ENCODE results near the gene CEP78. TPM values are rescaled to one million over a fixed set of nuclear protein-coding genes. Genes with fewer than 3 reads are reported as not detected.

Gene CEP78
- total and polyA plus RNA-seq, 7 donors, result 2.4 to 14.0 (median 9.0) TPM

DNA sequence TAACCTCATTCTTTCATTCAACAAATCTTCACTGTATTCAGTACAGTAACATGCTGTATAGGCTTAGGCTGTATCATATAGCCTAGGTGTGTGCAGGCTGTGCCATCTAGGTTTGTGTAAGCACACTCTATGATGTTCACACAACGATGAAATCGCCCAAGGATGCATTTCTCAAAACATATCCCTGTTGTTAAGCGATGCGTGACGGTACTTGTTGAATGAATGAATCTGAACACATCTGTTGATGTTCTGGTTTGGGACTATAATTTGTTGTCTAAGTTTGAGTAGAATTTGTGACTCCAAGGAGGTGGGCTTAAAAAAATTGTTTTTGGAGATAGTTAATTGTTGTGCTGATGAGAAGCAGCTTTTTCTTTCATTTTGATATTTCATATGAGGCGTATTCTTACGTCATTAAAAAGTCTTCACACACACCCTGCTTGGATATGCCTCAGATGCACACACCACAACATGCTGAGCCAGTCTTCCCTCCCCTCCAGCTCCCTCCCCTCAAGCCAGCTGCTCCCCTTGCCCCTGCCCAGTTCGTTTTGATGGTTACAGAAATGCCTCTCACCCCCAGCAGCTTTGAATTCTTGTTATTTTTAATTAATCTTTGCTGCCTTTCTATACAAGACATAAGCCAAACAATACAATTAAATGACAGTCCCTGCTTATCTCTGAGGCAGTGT is 55.5 kb downstream of the CEP78 start:
- Histone ChIP-seq H3K27ac (no peak overlapping the region), H3K9me3 (no peaks in the 10 kb centered on the region), H3K4me1 (peaks cover 0 to 10% (median 7%) of the 10 kb centered on the region in 4 donors), H3K27me3 (no peaks in the 10 kb centered on the region), H3K36me3 (no peaks in the 10 kb centered on the region), H3K4me3 (no peak overlapping the region)
- WGBS, 2 donors, result 84 to 85% methylated on average over 8 of the region's 8 CpGs
- TF ChIP-seq, protein P1, sequence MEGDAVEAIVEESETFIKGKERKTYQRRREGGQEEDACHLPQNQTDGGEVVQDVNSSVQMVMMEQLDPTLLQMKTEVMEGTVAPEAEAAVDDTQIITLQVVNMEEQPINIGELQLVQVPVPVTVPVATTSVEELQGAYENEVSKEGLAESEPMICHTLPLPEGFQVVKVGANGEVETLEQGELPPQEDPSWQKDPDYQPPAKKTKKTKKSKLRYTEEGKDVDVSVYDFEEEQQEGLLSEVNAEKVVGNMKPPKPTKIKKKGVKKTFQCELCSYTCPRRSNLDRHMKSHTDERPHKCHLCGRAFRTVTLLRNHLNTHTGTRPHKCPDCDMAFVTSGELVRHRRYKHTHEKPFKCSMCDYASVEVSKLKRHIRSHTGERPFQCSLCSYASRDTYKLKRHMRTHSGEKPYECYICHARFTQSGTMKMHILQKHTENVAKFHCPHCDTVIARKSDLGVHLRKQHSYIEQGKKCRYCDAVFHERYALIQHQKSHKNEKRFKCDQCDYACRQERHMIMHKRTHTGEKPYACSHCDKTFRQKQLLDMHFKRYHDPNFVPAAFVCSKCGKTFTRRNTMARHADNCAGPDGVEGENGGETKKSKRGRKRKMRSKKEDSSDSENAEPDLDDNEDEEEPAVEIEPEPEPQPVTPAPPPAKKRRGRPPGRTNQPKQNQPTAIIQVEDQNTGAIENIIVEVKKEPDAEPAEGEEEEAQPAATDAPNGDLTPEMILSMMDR (IDR thresholded peaks at IDR 0.05), result no peak
- TF ChIP-seq POLR2AphosphoS5 (IDR thresholded peaks at IDR 0.05), result no peak
- no peak for TF ChIP-seq POLR2A (IDR thresholded peaks at IDR 0.05)
- no peak for TF ChIP-seq EP300 (IDR thresholded peaks at IDR 0.05)
- DNase-seq, result no peak
- intact Hi-C loops (cut with DNase I), result loop anchor here (10.0 kb wide), 1 partner anchor 1897 kb away; the partner anchor contains the start of gene RFK

DNA sequence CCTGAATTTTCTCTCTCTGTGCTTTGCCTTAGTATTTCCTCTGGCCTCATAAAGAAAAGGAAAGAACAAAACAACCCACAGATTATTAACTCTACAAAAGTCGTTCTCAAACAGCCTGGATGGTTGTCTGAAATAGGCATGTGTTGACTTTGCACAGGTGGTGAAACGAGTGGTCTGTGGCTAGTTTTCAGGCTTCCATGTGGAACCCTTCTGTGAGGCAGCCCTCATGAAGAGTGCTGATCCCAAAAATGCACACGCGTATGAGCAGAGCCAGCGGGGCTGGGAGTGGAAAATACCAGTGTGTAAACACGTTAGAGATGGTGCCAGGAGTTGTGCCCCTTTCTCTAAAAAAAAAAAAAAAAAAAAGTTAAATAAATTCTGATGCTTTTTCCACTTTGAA is 56.2 kb downstream of the CEP78 start:
- Histone ChIP-seq H3K9me3 (no peaks in the 10 kb centered on the region), H3K36me3 (no peaks in the 10 kb centered on the region), H3K4me3 (no peak overlapping the region), H3K27me3 (no peaks in the 10 kb centered on the region), H3K27ac (no peak overlapping the region), H3K4me1 (peaks cover 0 to 15% (median 10%) of the 10 kb centered on the region in 4 donors)
- no peak for TF ChIP-seq POLR2AphosphoS5 (IDR thresholded peaks at IDR 0.05)
- TF ChIP-seq EP300 (IDR thresholded peaks at IDR 0.05), result no peak
- TF ChIP-seq, protein P1 (IDR thresholded peaks at IDR 0.05), result no peak
- no peak for TF ChIP-seq POLR2A (IDR thresholded peaks at IDR 0.05)
- DNase-seq, result no peak
- 23 to 44% methylated on average over 6 of the region's 6 CpGs for WGBS, 2 donors
- intact Hi-C loops (cut with DNase I), result loop anchor here (10.0 kb wide), 1 partner anchor 1897 kb away; the partner anchor contains the start of gene RFK

DNA sequence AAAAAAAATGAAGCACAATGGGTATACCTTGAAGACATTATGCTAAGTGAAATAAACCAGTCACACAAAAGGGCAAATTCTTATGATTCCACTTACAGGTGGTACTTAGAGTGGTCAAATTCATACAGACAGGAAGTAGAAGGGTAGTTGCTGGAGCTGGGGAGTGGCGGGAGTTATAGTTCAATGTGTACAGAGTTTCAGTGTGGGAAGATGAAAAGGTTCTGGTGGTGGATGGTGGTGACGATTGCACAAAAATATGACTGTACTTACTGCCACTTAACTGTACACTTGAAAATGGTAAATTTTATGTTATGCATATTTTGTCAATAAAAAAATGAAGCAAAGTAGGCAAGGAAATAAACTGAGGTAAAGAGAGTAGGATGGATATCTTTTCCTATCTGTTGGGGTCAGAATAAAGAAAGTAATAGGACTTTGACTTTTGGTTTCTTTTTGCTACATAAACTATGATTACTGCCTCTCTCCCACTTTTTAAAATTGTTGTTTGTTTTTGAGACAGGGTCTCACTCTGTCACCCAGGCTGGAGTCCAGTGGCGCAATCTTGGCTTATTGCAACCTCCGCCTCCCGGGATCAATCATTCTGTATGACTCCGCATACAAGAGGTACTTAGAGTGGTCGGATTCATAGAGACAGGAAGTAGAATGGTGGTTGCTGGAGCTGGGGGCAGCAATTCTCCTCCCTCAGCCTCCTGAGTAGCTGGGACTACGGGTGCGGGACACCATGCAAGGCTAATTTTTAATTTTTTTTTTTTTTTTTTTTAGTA is 57.0 kb downstream of the CEP78 start:
- Histone ChIP-seq H3K4me3 (no peak overlapping the region), H3K27ac (no peak overlapping the region), H3K4me1 (peaks cover 0 to 24% (median 19%) of the 10 kb centered on the region in 4 donors), H3K9me3 (no peaks in the 10 kb centered on the region), H3K36me3 (no peaks in the 10 kb centered on the region), H3K27me3 (no peaks in the 10 kb centered on the region)
- intact Hi-C loops (cut with DNase I), result loop anchor here (10.0 kb wide), 1 partner anchor 1898 kb away; the partner anchor contains the start of gene RFK
- TF ChIP-seq POLR2AphosphoS5 (IDR thresholded peaks at IDR 0.05), result no peak
- TF ChIP-seq, protein P1 (IDR thresholded peaks at IDR 0.05), result no peak
- TF ChIP-seq EP300 (IDR thresholded peaks at IDR 0.05), result no peak
- no peak for TF ChIP-seq POLR2A (IDR thresholded peaks at IDR 0.05)
- WGBS, 2 donors, result 82 to 84% methylated on average over 9 of the region's 9 CpGs
- DNase-seq, result no peak

DNA sequence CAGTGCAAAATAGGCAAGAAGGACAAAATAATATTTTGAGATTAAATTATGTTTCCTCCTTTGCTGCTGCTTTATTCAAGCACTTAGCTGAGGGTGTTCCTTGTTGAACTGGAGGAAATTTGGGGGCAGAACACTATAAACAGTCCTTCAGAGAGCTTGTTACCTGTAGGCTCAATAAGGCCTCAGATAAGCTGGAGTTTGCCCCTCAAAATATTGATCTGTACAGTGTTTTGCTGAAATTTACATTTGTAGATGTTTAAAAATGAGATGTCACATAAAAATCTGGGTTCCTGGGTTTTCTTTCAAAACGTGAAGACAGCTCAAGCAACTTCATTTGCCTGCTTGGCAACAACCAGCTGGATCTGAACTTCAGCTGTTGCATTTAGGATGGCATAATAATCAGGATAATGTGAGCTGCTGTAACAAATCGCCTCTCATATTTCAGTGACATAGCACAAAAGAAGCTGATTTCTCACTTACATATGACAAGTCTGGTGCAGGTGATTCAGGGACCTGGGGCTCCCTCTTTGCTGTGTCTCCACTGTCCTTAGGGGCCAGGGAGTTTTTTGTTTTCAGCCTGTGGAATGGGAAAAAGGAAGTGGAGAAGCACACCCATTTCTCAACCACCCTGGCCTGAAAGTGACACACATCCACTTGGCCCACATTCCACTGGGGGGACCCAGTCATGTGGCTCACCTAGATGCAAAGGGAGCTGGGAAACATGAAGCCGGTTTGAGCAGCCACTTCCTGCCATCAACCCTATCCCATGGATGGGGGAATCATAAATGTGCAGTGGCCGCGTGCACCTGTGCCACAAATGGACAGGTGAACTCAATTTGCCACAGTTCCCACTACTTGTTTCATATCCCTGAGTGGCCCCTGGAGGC is 58.7 kb downstream of the CEP78 start:
- Histone ChIP-seq H3K27ac (no peak overlapping the region), H3K4me3 (no peak overlapping the region), H3K36me3 (no peaks in the 10 kb centered on the region), H3K27me3 (peaks cover 0 to 10% (median 0%) of the 10 kb centered on the region in 3 donors), H3K9me3 (no peaks in the 10 kb centered on the region), H3K4me1 (peaks cover 0 to 29% (median 27%) of the 10 kb centered on the region in 4 donors)
- 88 to 91% methylated on average over 5 of the region's 5 CpGs for WGBS, 2 donors
- TF ChIP-seq EP300 (IDR thresholded peaks at IDR 0.05), result no peak
- no peak for TF ChIP-seq POLR2A (IDR thresholded peaks at IDR 0.05)
- TF ChIP-seq POLR2AphosphoS5 (IDR thresholded peaks at IDR 0.05), result no peak
- TF ChIP-seq, protein P1 (IDR thresholded peaks at IDR 0.05), result no peak
- DNase-seq, result no peak
- intact Hi-C loops (cut with DNase I), result loop anchor here (5.0 to 10.0 kb wide), 4 partner anchors 32 to 1900 kb away; partner anchors contain the start of genes CEP78, GNAQ and RFK
